Measurements from ENCODE around the gene STAU1.

DNA sequence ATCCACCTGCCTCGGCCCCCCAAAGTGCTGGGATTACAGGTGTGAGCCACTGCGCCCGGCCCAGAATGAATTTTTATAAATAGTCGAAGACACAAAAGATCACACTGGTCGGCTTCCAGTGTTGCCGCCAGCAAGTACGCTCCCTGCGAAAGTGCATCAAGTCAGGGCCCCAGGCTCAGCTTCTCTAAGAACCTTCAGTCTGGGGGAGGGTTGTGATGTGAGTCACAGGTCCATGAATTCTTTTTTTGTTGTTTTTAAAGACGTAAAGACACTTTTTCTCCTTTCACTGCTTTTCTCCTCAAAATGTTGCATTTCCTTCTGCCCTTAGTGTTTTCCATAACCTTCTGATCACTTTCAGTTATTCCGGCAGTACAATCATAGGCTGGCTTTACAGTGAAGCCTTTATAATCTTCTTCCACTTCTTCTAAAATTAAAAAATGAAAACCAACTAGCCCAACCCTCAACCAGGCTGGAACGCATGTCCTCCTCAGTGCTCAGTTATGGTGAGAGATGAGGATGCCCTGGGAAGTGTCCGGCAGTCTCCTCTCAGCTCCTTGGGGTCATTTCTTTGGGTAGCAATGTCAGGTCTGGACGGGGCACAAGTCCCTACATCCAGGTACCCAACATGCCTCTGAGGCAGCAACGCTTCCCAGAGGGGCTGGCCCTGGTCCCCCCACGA, 75.4 kb downstream of the STAU1 start:
- TF ChIP-seq, protein P1, sequence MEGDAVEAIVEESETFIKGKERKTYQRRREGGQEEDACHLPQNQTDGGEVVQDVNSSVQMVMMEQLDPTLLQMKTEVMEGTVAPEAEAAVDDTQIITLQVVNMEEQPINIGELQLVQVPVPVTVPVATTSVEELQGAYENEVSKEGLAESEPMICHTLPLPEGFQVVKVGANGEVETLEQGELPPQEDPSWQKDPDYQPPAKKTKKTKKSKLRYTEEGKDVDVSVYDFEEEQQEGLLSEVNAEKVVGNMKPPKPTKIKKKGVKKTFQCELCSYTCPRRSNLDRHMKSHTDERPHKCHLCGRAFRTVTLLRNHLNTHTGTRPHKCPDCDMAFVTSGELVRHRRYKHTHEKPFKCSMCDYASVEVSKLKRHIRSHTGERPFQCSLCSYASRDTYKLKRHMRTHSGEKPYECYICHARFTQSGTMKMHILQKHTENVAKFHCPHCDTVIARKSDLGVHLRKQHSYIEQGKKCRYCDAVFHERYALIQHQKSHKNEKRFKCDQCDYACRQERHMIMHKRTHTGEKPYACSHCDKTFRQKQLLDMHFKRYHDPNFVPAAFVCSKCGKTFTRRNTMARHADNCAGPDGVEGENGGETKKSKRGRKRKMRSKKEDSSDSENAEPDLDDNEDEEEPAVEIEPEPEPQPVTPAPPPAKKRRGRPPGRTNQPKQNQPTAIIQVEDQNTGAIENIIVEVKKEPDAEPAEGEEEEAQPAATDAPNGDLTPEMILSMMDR (IDR thresholded peaks at IDR 0.05 in 4 of 5, conservative IDR thresholded peaks at IDR 0.05 in 1 of 5): no peak
- TF ChIP-seq POLR2A (IDR thresholded peaks at IDR 0.05): no peak

Measured in gastrocnemius medialis (tissue), 4 donors.